GM18951 (cell line): ENCODE measurements around the gene ADM.

Experiments
- POLR2A ChIP-seq: IDR thresholded peaks from 4 replicates; pipeline ENCODE4 v1.6.1; 2011; ENCODE audit warnings: mild to moderate bottlenecking; ENCODE audit not compliant: insufficient read length, insufficient read depth; ENCODE audit errors: extremely low read depth
- in situ Hi-C: fragments of 300-500 bp; cut with MboI; formaldehyde crosslinking; loops from one replicate; pipeline ENCODE4 v1.12.0; 2022; ENCODE audit warnings: low sequenced_read_pairs, mixed read lengths, inconsistent platforms; ENCODE audit not compliant: unreplicated experiment

The ADM gene

DNA sequence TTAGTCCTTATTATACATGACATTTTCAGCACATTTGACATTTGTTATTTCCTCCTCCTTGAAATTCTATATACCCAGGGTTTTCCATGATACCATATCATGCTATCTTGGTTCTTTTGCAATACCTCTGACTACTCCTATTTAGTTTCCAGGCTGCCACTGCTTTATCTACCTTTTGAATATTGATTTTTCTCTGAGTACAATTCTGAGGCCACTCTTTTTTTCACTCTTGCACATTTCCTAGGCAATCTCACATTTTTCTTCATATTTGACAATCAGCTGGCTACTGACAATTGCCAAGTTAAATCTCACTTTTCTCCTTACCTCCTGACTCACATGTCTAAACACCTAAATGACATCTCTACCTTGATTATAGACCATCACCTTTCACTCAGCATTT is 22.8 kb upstream of the ADM start:
- in situ Hi-C loops, result no loop called here
- TF ChIP-seq POLR2A, result no peak

DNA sequence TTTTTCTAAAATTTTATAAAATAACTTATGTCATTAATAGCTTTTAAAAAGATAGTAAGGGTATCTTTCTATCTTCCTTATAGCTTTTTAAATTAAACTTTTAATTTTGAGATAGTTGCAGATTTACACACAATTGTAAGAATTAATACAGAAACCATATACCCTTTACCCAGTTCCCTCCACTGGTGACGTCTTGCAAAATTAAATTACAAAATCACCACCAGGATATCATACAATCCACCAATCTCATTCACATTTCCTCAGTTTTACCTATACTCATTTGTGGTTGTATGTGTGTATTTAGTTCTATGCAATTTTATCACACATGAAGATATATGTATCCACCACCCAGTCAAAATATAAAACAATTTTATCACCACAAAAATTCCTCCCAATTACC is 20.9 kb upstream of the ADM start:
- in situ Hi-C loops, result no loop called here
- TF ChIP-seq POLR2A, result no peak

DNA sequence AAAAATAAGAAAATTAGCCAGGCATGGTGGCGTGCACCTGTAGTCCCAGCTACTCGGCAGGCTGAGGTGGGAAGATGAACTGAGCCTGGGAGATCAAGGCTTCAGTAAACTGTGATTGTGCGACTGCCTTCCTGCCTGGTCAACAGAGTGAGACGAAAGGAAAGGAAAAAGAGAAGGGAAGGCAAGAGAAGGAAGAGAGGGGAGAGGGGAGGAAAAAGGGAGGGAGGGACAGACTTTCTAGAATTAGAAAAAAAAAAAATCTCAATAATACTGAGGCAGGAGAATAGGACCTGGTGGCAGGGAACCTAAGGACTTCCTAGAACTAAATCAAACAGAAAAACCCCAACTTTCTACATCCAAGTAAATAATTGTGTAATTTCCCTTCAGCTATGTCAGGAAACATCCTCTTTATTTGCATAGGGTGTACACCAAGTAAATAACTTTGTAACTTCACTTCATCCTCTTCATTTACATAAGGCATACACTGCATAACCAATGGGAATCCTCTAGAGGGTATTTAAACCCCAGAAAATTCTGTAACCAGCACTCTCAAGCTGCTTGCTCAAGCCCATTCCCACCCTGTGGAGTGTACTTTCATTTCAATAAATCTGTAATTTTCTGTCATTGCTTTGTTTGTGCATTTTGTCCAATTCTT is 19.6 kb upstream of the ADM start:
- in situ Hi-C loops, result no loop called here

DNA sequence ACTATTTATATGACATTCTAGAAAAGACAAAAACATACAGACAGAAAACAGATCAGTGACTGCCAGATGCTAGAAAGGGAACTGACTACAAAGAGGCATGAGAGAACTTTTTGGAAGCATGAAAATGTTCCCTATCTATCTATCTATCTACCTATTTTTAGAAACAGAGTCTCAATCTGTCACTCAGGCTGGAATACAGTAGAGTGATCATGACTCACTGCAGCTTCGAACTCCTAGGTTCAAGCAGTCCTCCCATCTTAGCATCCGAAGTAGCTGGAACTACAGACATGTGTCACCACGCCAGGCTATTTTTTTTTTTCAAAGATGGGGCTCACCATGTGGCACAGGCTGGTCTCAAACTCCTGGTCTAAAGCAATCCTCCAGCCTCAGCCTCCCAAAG is 17.7 kb upstream of the ADM start:
- no peak for TF ChIP-seq POLR2A
- in situ Hi-C loops, result no loop called here

More for the DNA sequence above, 19.6 kb upstream of the ADM start:
- TF ChIP-seq POLR2A, result no peak

DNA sequence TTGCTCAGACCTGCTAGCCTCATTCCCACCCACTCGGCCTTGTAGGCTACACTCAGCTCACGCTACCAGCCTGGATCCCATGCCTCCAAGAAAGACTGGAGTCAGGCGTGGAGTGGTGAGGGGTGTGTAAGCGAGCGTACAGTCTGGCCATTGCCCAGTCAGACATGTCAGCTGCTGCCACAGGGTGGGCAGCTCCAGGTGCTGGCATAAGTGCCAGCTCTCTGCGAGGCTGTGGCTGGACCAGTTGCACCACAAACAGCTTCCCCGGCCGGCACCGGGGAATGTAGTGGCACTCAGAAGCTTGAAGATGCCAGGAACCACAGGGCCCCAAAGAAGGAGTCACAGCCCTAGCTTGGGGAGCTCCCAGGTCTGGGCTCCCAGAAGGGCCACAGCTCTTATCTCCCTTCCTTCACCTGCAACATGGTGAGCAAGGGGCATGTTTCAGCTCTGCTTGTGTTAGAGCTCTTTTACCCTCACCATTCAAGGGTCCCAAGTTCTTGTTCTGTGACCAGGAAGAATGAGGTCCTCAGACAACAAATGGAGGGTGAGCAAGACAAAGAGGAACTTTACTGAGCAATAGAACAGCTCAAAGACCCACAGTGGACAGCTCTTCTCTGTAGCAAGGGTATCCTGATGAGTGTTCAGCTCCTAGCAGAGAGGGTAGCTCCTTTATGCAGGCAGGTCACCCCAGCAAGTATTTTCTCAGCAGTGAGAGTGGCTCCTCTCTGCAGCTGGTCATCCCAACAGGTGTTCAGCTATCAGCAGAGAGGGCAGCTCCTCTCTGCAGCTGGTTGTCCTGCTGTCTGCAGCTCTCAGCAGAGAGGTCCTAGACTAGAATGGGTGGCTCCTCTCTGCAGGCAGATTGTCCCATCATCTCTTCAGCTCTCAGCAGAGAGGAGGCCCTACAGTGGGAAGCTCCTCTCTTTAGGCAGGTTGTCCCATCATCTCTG is 16.8 kb upstream of the ADM start:
- TF ChIP-seq POLR2A, result no peak
- in situ Hi-C loops, result no loop called here

DNA sequence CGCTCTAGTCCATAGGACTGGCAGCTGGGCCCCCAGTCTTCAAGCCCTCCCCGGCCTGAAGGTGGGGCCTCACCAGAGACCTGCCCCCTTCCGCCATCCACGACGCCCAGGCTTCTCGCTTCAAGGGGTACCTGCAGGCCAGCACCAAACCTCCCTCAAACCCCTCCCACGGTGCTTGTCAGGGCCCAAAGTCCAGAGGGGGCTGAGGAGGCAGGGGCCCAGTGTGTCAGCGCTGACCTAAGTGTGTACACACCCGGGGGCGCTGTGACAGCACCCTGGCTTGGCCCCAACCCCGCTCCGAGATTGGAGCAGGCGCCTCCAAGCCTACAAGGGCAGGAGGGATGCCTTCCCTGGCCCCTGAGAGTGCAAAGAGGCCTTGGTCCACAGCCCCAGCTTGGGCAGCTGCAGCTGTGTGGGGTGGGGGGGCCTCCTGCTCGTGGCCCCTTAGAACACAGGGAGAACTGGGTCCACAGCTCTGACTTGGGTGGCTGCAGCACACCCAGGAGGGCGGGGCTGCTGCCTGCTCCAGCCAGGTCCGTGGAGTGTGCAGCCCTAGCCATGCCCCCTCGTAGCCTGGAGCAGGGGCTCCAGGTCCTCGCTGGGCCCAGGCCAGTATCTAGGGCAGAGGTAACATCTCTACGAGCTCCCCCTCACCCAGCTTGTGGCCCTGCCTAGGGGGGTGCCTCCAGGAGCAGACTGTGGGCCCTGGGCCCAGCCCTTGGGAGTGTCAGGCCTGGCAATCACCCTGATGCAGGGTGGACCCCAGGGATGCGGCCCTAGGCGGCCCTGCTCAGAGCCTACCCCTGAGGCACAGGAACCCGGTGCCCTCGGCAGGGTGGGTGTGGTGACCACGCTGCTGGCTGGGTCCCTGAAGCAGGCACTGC is 15.8 kb upstream of the ADM start:
- no peak for TF ChIP-seq POLR2A
- in situ Hi-C loops, result no loop called here

DNA sequence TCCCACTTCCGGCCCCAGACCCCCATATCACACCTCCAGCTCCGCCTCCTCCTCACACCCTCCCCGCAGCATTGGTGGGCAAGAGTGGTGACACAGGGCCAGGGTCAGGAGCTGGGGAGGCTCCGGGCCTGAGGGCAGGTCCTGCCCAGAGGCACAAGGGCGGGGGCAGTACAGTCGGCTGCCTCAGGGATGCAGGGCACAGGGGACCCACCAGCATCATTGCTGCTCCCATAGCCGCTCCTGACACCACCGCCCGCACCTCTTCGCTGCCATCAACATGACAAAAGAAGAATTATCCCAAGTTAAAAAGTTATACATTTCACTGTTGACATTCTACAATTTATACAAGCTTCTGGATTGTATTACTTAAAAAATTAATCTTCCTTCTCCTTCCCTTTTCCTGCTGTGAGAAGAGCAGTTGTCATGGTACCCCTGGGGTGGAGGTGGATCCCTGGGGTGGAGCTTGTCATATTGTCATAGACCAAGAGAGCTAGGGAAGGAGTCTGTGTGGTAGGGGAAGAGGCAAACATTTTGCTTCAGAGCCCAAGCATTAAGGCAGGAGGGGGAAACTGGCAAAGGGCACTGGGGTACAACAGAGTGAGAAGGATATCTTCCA is 15.0 kb upstream of the ADM start:
- in situ Hi-C loops, result no loop called here

DNA sequence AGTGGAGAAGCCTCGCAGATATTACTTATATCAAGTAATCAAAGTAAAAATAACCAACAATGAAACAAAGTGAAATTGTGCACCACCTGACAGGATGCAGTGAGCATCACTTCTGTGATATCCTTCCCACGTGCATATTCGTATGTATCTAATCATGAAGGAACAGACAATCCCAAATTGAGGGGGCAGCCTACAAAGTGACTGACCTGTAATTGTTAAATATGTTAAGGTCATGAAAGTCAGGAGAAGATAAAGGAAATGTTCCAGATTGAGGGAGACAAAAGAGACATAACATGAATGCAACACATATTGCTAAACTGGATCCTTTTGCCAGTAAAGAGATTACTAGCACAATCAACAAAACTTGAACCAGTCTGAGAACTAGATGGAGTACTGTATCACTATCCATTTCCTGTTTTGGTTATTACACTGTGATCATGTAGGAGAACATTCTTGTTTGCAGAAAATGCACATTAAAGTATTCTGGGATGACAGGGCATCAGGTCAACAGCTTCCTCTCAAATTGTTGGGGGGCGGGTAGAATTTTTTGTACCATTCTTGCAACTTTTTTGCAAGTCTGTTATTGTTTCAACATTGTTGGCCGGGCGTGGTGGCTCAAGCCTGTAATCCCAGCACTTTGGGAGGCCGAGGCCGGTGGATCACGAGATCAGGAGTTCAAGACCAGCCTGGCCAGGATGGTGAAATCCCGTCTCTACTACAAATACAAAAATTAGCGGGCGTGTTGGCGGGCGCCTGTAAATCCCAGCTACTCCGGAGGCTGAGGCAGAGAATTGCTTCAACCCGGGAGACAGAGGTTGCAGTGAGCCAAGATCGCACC is 12.9 kb upstream of the ADM start:
- no peak for TF ChIP-seq POLR2A
- in situ Hi-C loops, result no loop called here

More for the DNA sequence above, 15.0 kb upstream of the ADM start:
- no peak for TF ChIP-seq POLR2A

DNA sequence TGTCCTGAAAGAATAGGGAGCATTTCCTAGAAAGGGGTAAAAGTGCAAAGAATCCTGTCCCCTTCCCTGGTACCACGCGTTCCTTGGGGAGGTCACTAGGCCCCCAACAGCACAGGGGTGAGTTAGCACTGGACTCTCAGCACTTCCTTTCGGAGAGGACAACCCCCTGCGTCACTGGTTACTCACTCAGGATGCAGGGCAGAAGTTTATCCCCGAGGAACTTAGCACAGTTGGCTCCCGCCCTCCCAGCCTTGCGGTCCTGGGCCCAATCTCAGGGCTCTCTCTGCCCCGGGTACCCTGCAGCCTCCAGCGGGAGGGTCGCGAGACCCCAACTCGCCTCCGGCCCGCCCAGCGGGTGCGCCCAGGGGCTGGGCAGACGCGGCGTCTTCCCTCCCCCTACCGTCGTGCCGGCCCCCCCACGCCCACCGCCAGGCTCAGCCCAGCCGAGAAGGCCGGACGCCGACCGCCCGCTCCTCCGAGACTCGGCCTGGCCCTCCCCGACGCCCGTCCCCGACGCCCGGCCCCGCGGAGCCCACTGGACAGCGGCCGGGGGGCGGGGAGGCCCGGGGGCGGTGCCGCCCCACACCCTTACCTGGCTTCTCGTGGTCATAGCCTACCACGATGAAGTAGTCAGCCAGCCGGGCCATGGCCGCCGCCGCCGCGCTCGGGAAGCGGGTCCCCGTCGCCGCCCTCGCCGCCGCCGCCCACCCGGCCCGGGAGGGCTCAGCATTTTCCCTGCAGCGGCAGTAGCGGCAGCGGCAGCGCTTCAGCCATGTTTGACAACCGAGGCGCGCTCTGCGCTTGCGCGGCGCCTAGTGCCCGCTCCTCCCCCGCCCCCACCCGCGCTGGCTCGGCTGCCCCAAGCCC is 11.2 kb upstream of the ADM start, which contains the start of gene SBF2:
Gene SBF2, minus strand, starts transcription at position 797 of the 867 bp plus-strand sequence. Its CDS starts 150 bp downstream, at position 647.
- in situ Hi-C loops, result no loop called here
- TF ChIP-seq POLR2A, result peak; percentile 29

DNA sequence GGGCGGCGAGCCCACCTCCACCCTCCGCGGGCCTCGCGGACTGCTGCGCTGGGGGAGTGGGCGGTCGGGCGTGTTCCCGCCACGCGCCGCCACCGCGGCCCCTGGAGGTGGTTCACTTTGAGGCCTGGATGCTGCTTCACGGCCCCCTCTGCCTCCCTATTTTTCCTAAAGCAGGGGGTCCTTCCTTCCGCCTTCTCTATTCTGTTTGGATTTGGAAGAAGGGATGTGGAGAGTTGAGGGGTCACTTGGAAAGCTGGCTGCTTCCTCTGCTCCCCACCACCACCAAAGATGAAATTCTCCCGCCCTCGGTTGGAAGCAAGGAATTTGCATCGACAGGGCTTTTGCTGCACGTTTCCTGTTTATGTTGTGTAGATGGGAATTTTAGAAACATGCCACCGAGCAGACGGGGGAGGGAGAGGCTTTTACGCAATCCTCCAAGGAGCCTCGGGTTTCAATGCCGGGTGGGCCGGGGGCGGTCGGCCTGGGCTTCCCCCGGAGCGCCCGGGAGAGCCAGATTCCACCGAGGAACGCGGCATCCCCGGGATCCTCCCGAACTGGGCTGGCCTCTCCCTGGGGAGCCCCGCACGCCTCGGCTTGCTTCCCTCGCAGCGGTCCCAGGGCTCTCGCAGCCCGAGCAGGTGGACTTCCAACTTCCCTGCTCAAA is 10.5 kb upstream of the ADM start:
- no peak for TF ChIP-seq POLR2A
- in situ Hi-C loops, result no loop called here
